ENCODE data around the gene GNG8. TPM values are rescaled to one million over a fixed set of nuclear protein-coding genes. Genes with fewer than 3 reads are reported as not detected.

The GNG8 gene
- total RNA-seq, 2 experiments from 2014 or later = not detected

DNA sequence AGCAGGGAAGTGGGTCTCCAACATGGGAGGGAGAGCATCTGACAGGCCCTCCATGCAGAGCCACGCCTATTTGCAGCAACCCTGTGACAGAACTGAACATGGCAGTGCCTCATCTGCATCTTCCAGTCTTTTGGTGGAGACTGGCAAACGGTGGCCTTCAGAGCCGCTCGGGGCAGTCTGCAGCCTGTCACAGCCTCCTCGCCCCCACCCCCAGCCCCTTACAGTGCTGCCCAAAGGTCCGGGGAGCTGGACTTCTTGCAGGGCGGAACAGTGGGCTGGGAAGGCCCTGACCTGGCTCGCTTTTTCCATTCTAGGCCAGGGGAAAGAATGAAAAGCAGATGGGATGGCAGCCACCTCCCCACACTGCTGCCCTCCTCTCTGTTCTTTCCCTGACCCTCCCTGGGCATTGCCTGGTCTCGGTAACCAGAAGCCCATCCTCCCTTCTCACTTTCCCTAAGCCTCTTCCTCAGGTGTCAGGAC, 32.2 kb downstream of the GNG8 start:
- no peak overlapping the region for H3K4me3 ChIP-seq (ENCODE audit: low read depth, low read length, poor library complexity, severe bottlenecking)
- TF ChIP-seq, protein P1, sequence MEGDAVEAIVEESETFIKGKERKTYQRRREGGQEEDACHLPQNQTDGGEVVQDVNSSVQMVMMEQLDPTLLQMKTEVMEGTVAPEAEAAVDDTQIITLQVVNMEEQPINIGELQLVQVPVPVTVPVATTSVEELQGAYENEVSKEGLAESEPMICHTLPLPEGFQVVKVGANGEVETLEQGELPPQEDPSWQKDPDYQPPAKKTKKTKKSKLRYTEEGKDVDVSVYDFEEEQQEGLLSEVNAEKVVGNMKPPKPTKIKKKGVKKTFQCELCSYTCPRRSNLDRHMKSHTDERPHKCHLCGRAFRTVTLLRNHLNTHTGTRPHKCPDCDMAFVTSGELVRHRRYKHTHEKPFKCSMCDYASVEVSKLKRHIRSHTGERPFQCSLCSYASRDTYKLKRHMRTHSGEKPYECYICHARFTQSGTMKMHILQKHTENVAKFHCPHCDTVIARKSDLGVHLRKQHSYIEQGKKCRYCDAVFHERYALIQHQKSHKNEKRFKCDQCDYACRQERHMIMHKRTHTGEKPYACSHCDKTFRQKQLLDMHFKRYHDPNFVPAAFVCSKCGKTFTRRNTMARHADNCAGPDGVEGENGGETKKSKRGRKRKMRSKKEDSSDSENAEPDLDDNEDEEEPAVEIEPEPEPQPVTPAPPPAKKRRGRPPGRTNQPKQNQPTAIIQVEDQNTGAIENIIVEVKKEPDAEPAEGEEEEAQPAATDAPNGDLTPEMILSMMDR (conservative IDR thresholded peaks at IDR 0.05; ENCODE audit: low read length) = no peak
- H4K20me1 ChIP-seq (ENCODE audit: insufficient read depth, low read length) = peaks cover 17% of the 10 kb centered on the region
- intact Hi-C loops (cut with micrococcal nuclease; ENCODE audit: unreplicated experiment) = no loop called here
- peak overlapping the region; percentile 84 for H3K4me2 ChIP-seq (ENCODE audit: low read length)
- H3K9me3 ChIP-seq (ENCODE audit: low read length) = peaks cover 13% of the 10 kb centered on the region
- H3K27ac ChIP-seq (ENCODE audit: low read depth, low read length, poor library complexity, severe bottlenecking) = no peak overlapping the region
- H3K36me3 ChIP-seq (ENCODE audit: insufficient read depth, low read length) = peaks cover 37% of the 10 kb centered on the region
- peaks cover 31% of the 10 kb centered on the region for H3K4me1 ChIP-seq (ENCODE audit: insufficient read depth, low read length, poor library complexity, severe bottlenecking)
- peaks cover 40% of the 10 kb centered on the region for H3K79me2 ChIP-seq (ENCODE audit: insufficient read depth, low read depth, low read length)
- no peak for DNase-seq (ENCODE audit: low spot score)
- H2AFZ ChIP-seq (ENCODE audit: low read length) = no peak overlapping the region
- POLR2A ChIA-PET = no interaction called here
- H3K9me2 ChIP-seq (ENCODE audit: insufficient read depth, low read length) = no peaks in the 10 kb centered on the region
- CTCF ChIA-PET (ENCODE audit: unreplicated experiment) = no interaction called here
- BruUV-seq (replicated peaks) = no TSS peak

DNA sequence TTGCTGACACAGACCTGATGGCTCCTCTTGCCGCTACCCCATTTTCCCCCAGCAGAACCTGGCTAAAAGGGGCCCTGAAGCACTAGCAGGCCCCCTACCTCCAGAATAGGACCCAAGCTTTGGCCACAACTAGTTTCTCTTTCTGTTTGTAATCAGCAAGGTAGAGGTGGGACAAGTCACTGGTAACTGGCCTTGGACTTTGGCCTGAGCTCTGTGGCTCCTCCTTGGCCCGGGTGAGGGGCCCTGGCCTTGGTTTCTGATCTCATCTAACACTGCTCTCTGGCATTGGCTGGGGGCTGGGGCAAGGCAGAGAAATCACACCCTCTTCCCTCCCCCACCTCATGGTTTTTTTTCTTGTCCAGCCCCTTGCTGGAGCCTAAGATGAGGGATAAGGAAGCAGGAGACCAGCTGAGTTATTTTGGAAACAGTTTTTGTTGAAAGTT, 32.8 kb downstream of the GNG8 start:
- H4K20me1 ChIP-seq (ENCODE audit: insufficient read depth, low read length) = peaks cover 17% of the 10 kb centered on the region
- peaks cover 31% of the 10 kb centered on the region for H3K4me1 ChIP-seq (ENCODE audit: insufficient read depth, low read length, poor library complexity, severe bottlenecking)
- H3K36me3 ChIP-seq (ENCODE audit: insufficient read depth, low read length) = peaks cover 32% of the 10 kb centered on the region
- H3K9me3 ChIP-seq (ENCODE audit: low read length) = peaks cover 19% of the 10 kb centered on the region
- peak overlapping the region; percentile 96 for H3K4me3 ChIP-seq (ENCODE audit: low read depth, low read length, poor library complexity, severe bottlenecking)
- no peaks in the 10 kb centered on the region for H3K9me2 ChIP-seq (ENCODE audit: insufficient read depth, low read length)
- DNase-seq (ENCODE audit: low spot score) = no peak
- BruUV-seq (replicated peaks) = no TSS peak
- intact Hi-C loops (cut with micrococcal nuclease; ENCODE audit: unreplicated experiment) = no loop called here
- ChIA-PET POLR2A (no interaction called here), CTCF (ENCODE audit: unreplicated experiment) (no interaction called here)
- H3K27ac ChIP-seq (ENCODE audit: low read depth, low read length, poor library complexity, severe bottlenecking) = peak overlapping the region; percentile 80
- H2AFZ ChIP-seq (ENCODE audit: low read length) = no peak overlapping the region
- TF ChIP-seq EZH2phosphoT487 (IDR thresholded peaks at IDR 0.05; ENCODE audit: borderline replicate concordance, low read depth, low read length) = no peak
- TF ChIP-seq, protein P1 (conservative IDR thresholded peaks at IDR 0.05; ENCODE audit: low read length) = no peak
- H3K4me2 ChIP-seq (ENCODE audit: low read length) = peak overlapping the region; percentile 84
- H3K79me2 ChIP-seq (ENCODE audit: insufficient read depth, low read depth, low read length) = peaks cover 40% of the 10 kb centered on the region

DNA sequence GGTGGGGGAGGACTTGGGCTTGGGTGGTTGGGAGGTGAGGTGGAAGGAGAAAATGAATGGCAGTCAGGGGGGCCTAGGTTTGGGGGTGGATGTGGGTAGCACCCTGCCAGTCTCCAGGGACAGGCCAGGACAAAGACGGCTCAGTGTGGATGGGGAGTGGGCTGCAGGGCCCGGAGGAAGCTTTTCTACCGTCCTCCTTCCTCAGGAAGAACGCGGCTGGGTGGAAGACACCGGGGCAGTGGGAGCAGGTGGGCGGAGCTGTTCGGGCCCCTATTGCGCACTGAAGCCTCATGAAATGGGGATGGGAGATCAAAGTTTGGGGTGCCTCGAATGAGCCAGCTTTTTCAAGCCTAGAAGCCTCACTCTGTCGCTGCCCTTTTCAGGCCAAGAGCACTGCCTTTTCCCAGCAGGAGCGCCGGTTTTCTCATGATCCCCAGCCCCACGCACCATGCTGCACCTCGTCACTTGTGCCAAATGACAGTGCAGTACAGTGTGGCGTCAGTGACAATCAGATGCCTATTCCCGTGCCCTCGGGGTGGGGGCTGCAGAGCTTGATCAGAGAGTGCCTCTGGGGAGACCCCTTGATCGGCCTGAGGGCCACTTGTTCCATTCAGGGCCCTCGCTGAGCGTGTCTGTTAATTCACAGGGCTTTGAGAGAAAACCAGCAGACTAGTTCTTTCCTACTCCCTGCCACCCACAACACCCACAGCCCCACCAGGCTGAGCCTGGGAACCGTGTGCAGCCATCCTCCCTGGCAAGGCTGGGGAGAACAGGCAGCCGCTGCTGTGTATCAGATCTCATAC, 33.4 kb downstream of the GNG8 start:
- peaks cover 31% of the 10 kb centered on the region for H3K4me1 ChIP-seq (ENCODE audit: insufficient read depth, low read length, poor library complexity, severe bottlenecking)
- DNase-seq (ENCODE audit: low spot score) = no peak
- H3K27ac ChIP-seq (ENCODE audit: low read depth, low read length, poor library complexity, severe bottlenecking) = peak overlapping the region; percentile 80
- no TSS peak for BruUV-seq (replicated peaks)
- H3K9me2 ChIP-seq (ENCODE audit: insufficient read depth, low read length) = no peaks in the 10 kb centered on the region
- TF ChIP-seq EZH2phosphoT487 (IDR thresholded peaks at IDR 0.05; ENCODE audit: borderline replicate concordance, low read depth, low read length) = no peak
- TF ChIP-seq, protein P1 (conservative IDR thresholded peaks at IDR 0.05; ENCODE audit: low read length) = no peak
- peak overlapping the region; percentile 84 for H3K4me2 ChIP-seq (ENCODE audit: low read length)
- H4K20me1 ChIP-seq (ENCODE audit: insufficient read depth, low read length) = peaks cover 17% of the 10 kb centered on the region
- H3K36me3 ChIP-seq (ENCODE audit: insufficient read depth, low read length) = peaks cover 25% of the 10 kb centered on the region
- ChIA-PET POLR2A (interaction anchor here (2.9 kb wide), 1 partner anchor 10 kb away, joined by 16 read pairs; no protein-coding TSS in a partner anchor), CTCF (ENCODE audit: unreplicated experiment) (interaction anchor here (1.1 kb wide), 1 partner anchor 9 kb away, joined by 4 read pairs; no protein-coding TSS in a partner anchor)
- H3K9me3 ChIP-seq (ENCODE audit: low read length) = peaks cover 24% of the 10 kb centered on the region
- peaks cover 40% of the 10 kb centered on the region for H3K79me2 ChIP-seq (ENCODE audit: insufficient read depth, low read depth, low read length)
- H2AFZ ChIP-seq (ENCODE audit: low read length) = no peak overlapping the region
- intact Hi-C loops (cut with micrococcal nuclease; ENCODE audit: unreplicated experiment) = no loop called here
- H3K4me3 ChIP-seq (ENCODE audit: low read depth, low read length, poor library complexity, severe bottlenecking) = peak overlapping the region; percentile 96

Measured in OCI-LY7 (cell line).